GM18505 (cell line): Measurements from ENCODE around the gene RPA3.

ENCODE experiments used
- ATAC-seq: cut with Tn5 transposase; IDR thresholded peaks from one replicate; pipeline ENCODE4 v1.9.1; 2021; ENCODE audit not compliant: unreplicated experiment
- POLR2A ChIP-seq: IDR thresholded peaks from 4 replicates; pipeline ENCODE4 v1.6.1; 2011; ENCODE audit warnings: borderline replicate concordance; ENCODE audit not compliant: insufficient read depth, insufficient read length; ENCODE audit errors: extremely low read depth

The RPA3 gene

DNA sequence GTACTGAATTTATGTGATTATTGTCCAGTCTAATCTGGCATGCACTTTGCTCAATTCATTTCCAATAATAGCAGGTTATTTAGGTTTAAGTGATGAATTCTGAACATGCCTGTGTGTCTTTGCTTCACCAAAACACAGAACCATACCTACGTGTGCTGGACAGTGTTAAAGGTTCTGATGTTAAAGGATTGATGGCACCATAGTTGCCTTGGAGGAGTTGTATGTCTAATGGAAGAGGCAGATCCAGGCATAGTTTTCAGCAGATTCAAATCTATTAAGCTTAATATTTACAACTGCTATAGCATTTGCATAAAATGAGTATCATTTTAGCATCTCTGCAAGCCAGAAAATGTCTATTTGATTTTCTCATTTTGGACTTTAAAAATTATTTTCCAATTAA is 105.9 kb downstream of the RPA3 start:
- ATAC-seq: no peak
- TF ChIP-seq POLR2A: no peak

GRCh38 chr7:7609330-7609729 is 109.1 kb downstream of the RPA3 start:
- TF ChIP-seq POLR2A: no peak
- ATAC-seq: no peak

DNA sequence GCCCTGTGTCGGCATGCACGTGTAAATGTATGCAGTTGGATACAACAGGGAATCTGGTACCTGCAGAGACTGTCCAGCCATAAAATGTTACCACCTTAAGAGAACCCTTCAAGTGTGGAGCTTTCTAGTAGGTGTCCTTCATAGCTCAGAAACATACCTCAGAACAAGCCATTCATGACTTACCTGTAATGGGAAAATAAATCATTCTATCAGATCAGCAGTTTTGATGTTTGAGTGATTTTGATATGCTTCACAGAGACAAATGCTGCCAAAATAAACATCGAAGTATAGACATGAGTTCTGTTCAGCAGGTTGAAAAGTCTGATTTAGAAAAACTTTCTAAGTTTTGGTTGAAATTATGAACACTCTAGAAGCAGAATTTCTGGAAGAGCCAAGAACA is 111.4 kb downstream of the RPA3 start:
- TF ChIP-seq POLR2A: no peak
- no peak for ATAC-seq

DNA sequence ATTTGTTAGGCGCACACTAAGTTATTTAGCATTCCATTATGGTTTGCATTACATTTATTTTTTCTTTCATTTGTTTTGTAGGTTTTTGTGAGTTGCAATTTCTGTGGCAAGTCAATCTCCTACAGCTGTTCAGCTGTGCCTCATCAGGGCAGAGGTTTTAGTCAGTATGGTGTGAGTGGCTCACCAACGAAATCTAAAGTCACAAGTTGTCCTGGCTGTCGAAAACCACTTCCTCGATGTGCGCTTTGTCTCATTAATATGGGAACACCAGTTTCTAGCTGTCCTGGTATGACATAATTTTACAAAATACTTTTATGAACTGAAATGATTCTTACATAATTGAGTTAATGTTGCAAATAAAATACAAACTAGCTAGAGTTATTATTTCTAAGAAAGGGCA is 122.2 kb downstream of the RPA3 start:
- TF ChIP-seq POLR2A: no peak

DNA sequence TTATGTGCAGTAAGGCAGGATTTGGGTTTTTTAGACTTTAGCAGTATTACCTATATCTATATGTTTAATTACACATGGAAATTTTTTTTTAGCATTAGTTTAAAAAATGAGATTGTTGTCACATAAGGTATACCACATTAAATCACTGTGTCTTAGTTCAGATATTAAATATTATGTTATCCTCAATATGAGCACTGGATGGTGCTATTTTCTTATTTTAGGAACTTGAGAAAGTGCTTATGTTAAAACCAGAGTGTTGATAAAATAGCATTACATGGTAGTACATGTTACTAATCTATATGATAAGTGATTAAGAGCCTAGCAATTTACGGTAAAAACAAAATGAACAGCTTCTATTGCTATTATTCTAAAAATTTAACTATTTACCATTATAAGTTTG is 123.0 kb downstream of the RPA3 start:
- ATAC-seq: no peak

More for the DNA sequence above, 122.2 kb downstream of the RPA3 start:
- no peak for ATAC-seq

More for the DNA sequence above, 123.0 kb downstream of the RPA3 start:
- no peak for TF ChIP-seq POLR2A
